Fibroblast of lung (primary cell): ENCODE measurements around the gene QRICH2.

Source experiments
- EZH2 ChIP-seq: IDR thresholded peaks from 2 replicates; pipeline ENCODE4 v1.5.1; 2012; ENCODE audit warnings: low read length, control low read depth, mild to moderate bottlenecking; ENCODE audit errors: missing control alignments
- TF ChIP-seq, protein P1 (sequence below), 2 donors: IDR thresholded peaks in 1 of 2; conservative IDR thresholded peaks in 1 of 2; 1 replicate in 1 of 2; 2 replicates in 1 of 2; pipeline ENCODE4 v1.5.1; 2011 to 2012; ENCODE audit warnings: low read length in 2 of 2, control low read depth in 1 of 2, inconsistent platforms in 1 of 2, low read depth in 1 of 2, mild to moderate bottlenecking in 1 of 2

DNA sequence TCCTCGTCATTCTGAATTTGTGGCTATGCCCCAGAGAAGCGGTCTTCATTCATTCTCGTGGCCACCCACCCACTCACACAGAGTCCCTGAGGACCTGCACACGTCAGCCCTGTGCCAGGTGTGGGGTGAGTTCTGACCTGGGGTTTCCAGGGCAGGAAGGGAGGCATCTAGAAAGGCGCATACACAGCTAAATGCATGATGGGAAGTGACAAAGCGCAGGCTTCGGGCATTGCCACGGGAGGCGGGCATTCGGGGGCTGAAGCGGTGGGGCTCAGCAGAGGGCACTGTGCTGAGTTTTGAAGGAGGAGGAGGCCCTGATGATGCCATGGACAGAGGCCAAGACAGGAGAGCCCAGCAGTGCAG, 32.0 kb downstream of the QRICH2 start:
- TF ChIP-seq EZH2 = no peak
- TF ChIP-seq, protein P1, sequence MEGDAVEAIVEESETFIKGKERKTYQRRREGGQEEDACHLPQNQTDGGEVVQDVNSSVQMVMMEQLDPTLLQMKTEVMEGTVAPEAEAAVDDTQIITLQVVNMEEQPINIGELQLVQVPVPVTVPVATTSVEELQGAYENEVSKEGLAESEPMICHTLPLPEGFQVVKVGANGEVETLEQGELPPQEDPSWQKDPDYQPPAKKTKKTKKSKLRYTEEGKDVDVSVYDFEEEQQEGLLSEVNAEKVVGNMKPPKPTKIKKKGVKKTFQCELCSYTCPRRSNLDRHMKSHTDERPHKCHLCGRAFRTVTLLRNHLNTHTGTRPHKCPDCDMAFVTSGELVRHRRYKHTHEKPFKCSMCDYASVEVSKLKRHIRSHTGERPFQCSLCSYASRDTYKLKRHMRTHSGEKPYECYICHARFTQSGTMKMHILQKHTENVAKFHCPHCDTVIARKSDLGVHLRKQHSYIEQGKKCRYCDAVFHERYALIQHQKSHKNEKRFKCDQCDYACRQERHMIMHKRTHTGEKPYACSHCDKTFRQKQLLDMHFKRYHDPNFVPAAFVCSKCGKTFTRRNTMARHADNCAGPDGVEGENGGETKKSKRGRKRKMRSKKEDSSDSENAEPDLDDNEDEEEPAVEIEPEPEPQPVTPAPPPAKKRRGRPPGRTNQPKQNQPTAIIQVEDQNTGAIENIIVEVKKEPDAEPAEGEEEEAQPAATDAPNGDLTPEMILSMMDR (conservative IDR thresholded peaks at IDR 0.05 in 1 of 2, IDR thresholded peaks at IDR 0.05 in 1 of 2; ENCODE audit: low read depth in 1 of 2, low read length in 2 of 2) = no peak
